H9 (cell line): ENCODE results near the gene JAK1. TPM values are rescaled to one million over a fixed set of nuclear protein-coding genes. Genes with fewer than 3 reads are reported as not detected.
A peak's percentile ranks its signal among the peaks of the same experiment; 100 is the strongest.
"Not testable (repeated sequence)": the region's sequence is repeated elsewhere in the genome, so short reads cannot be mapped to it uniquely, and the experiment has no call there.

Experiments
- DNase-seq: peaks from one replicate; pipeline ENCODE4 v3.0.0-alpha.2; 2017
- H2AFZ ChIP-seq: one replicate; pipeline ENCODE4 v1.6.1; 2013; ENCODE audit warnings: mild to moderate bottlenecking, low read length, control low read depth, moderate library complexity
- H2AK5ac ChIP-seq: 2 replicates; pipeline ENCODE4 v1.6.1; 2013; ENCODE audit warnings: low read length, control low read depth, mixed read lengths; ENCODE audit not compliant: insufficient read length
- H2BK120ac ChIP-seq: one replicate; pipeline ENCODE4 v1.6.1; 2013; ENCODE audit warnings: low read depth, mild to moderate bottlenecking, low read length, control low read depth, inconsistent platforms; ENCODE audit not compliant: poor library complexity, severe bottlenecking
- H2BK12ac ChIP-seq: 2 replicates; pipeline ENCODE4 v1.6.1; 2013; ENCODE audit warnings: low read length, control low read depth, mixed read lengths, low read depth; ENCODE audit not compliant: insufficient read length
- H2BK15ac ChIP-seq: 2 replicates; pipeline ENCODE4 v1.6.1; 2013; ENCODE audit warnings: low read depth, low read length, control low read depth
- H2BK20ac ChIP-seq: one replicate; pipeline ENCODE4 v1.6.1; 2013; ENCODE audit warnings: low read depth, mild to moderate bottlenecking, low read length, control low read depth, inconsistent platforms; ENCODE audit not compliant: poor library complexity, severe bottlenecking
- H2BK5ac ChIP-seq: 2 replicates; pipeline ENCODE4 v1.6.1; 2013; ENCODE audit warnings: low read length, control low read depth, mixed read lengths; ENCODE audit not compliant: insufficient read length
- H3K14ac ChIP-seq: 2 replicates; pipeline ENCODE4 v1.6.1; 2013; ENCODE audit warnings: low read length, control low read depth; ENCODE audit not compliant: insufficient read depth
- H3K18ac ChIP-seq: 2 replicates; pipeline ENCODE4 v1.6.1; 2013; ENCODE audit warnings: low read depth, mild to moderate bottlenecking, mixed read lengths, low read length, control low read depth; ENCODE audit not compliant: insufficient read length
- H3K23ac ChIP-seq: 2 replicates; pipeline ENCODE4 v1.6.1; 2013; ENCODE audit warnings: low read length, control low read depth, mixed read lengths, low read depth; ENCODE audit not compliant: insufficient read length
- H3K23me2 ChIP-seq: 2 replicates; pipeline ENCODE4 v1.6.1; 2013; ENCODE audit warnings: low read depth, mild to moderate bottlenecking, mixed read lengths, low read length, control low read depth; ENCODE audit not compliant: insufficient read length, poor library complexity, severe bottlenecking
- H3K27ac ChIP-seq: 2 replicates; pipeline ENCODE4 v1.5.1; 2013; ENCODE audit warnings: low read length, control low read depth, mixed read lengths, low read depth; ENCODE audit not compliant: insufficient read length
- H3K27me3 ChIP-seq: 2 replicates; pipeline ENCODE4 v1.6.1; 2013; ENCODE audit warnings: low read length, control low read depth, inconsistent platforms; ENCODE audit not compliant: insufficient read depth
- H3K4ac ChIP-seq: 2 replicates; pipeline ENCODE4 v1.6.1; 2013; ENCODE audit warnings: low read depth, mild to moderate bottlenecking, control low read depth, inconsistent platforms, low read length, moderate library complexity
- H3K4me1 ChIP-seq: 2 replicates; pipeline ENCODE4 v1.6.1; 2013; ENCODE audit warnings: low read length, control low read depth, inconsistent platforms; ENCODE audit not compliant: insufficient read depth
- H3K4me2 ChIP-seq: 2 replicates; pipeline ENCODE4 v1.6.1; 2013; ENCODE audit warnings: low read length, control low read depth, mixed read lengths; ENCODE audit not compliant: insufficient read length, insufficient read depth
- H3K56ac ChIP-seq: 2 replicates; pipeline ENCODE4 v1.6.1; 2013; ENCODE audit warnings: low read depth, mild to moderate bottlenecking, mixed read lengths, low read length, control low read depth; ENCODE audit not compliant: insufficient read length
- H3K79me1 ChIP-seq: 2 replicates; pipeline ENCODE4 v1.6.1; 2013; ENCODE audit warnings: low read depth, mild to moderate bottlenecking, moderate library complexity, low read length, control low read depth, inconsistent platforms; ENCODE audit not compliant: insufficient read depth, poor library complexity, severe bottlenecking
- H3K79me2 ChIP-seq: 2 replicates; pipeline ENCODE4 v1.6.1; 2013; ENCODE audit warnings: low read length, control low read depth, inconsistent platforms; ENCODE audit not compliant: insufficient read depth
- H3K9ac ChIP-seq: 2 replicates; pipeline ENCODE4 v1.6.1; 2013; ENCODE audit warnings: low read length, control low read depth, mixed read lengths; ENCODE audit not compliant: insufficient read length; ENCODE audit errors: extremely low read depth
- H3K9me3 ChIP-seq: one replicate; pipeline ENCODE4 v1.6.1; 2013; ENCODE audit warnings: low read depth, low read length, inconsistent platforms; ENCODE audit not compliant: control insufficient read depth
- H3T11ph ChIP-seq: one replicate; pipeline ENCODE4 v1.6.1; 2013; ENCODE audit warnings: mild to moderate bottlenecking, low read length, control low read depth, inconsistent platforms
- H4K20me1 ChIP-seq: one replicate; pipeline ENCODE4 v1.6.1; 2013; ENCODE audit not compliant: control insufficient read depth, insufficient read length, insufficient read depth
- H4K5ac ChIP-seq: 2 replicates; pipeline ENCODE4 v1.6.1; 2013; ENCODE audit warnings: low read depth, mild to moderate bottlenecking, mixed read lengths, low read length, control low read depth; ENCODE audit not compliant: insufficient read length
- H4K8ac ChIP-seq: replicated peaks from 2 replicates; pipeline ENCODE4 v1.6.1; 2013; ENCODE audit warnings: low read length, control low read depth, mixed read lengths, low read depth; ENCODE audit not compliant: insufficient read length
- H4K91ac ChIP-seq: 2 replicates; pipeline ENCODE4 v1.6.1; 2013; ENCODE audit warnings: low read depth, mild to moderate bottlenecking, moderate library complexity, mixed read lengths, low read length, control low read depth; ENCODE audit not compliant: insufficient read length
- H3K27ac Mint-ChIP-seq, 3 experiments: 2 replicates in 2 of 3; 3 replicates in 1 of 3; pipeline ENCODE4 v1.8.0; 2020 to 2021; ENCODE audit warnings: mixed read lengths in 3 of 3, mild to moderate bottlenecking in 1 of 3, moderate library complexity in 1 of 3
- H3K27me3 Mint-ChIP-seq: 2 replicates; pipeline ENCODE4 v1.8.0; 2021; ENCODE audit warnings: low read depth, mild to moderate bottlenecking, moderate library complexity, mixed read lengths
- H3K36me3 Mint-ChIP-seq, 3 experiments: 2 replicates in 2 of 3; 3 replicates in 1 of 3; pipeline ENCODE4 v1.8.0; 2020 to 2021; ENCODE audit warnings: low read depth in 3 of 3, mixed read lengths in 3 of 3; ENCODE audit not compliant: insufficient read depth in 1 of 3
- H3K4me1 Mint-ChIP-seq, 2 experiments: 2 replicates each; pipeline ENCODE4 v1.8.0; 2020; ENCODE audit warnings: mixed read lengths in 2 of 2
- H3K4me3 Mint-ChIP-seq, 2 experiments: 2 replicates in 1 of 2; 3 replicates in 1 of 2; pipeline ENCODE4 v1.8.0; 2020 to 2021; ENCODE audit warnings: mild to moderate bottlenecking in 2 of 2, mixed read lengths in 2 of 2, moderate library complexity in 1 of 2
- H3K9me3 Mint-ChIP-seq, 2 experiments: 2 replicates in 1 of 2; 3 replicates in 1 of 2; pipeline ENCODE4 v1.8.0; 2020; ENCODE audit warnings: mild to moderate bottlenecking in 2 of 2, mixed read lengths in 2 of 2, moderate library complexity in 1 of 2
- CTCF ChIP-seq: fragments of 200-600 bp; sonication (generic); conservative IDR thresholded peaks from 3 replicates; pipeline ENCODE4 v1.8.0; 2021; ENCODE audit warnings: antibody characterized with exemption, mild to moderate bottlenecking
- WGBS: extraction: QIAGEN DNeasy Blood & Tissue Kit; methylation state at CpG from one replicate; pipeline ENCODE4 v1.1.7; 2013; ENCODE audit warnings: missing lambda C conversion rate, low lambda C conversion rate, mixed read lengths; ENCODE audit not compliant: insufficient read length; ENCODE audit errors: extremely low coverage; 5-methylcytosine and 5-hydroxymethylcytosine counted together
- total RNA-seq: library from RNA; stranded (reverse); gene quantifications from 2 replicates; pipeline ENCODE4 v1.2.1, GENCODE V29; 2021

JAK1 gene
- total RNA-seq, 1 experiment from 2014 or later = 12.8 TPM

DNA sequence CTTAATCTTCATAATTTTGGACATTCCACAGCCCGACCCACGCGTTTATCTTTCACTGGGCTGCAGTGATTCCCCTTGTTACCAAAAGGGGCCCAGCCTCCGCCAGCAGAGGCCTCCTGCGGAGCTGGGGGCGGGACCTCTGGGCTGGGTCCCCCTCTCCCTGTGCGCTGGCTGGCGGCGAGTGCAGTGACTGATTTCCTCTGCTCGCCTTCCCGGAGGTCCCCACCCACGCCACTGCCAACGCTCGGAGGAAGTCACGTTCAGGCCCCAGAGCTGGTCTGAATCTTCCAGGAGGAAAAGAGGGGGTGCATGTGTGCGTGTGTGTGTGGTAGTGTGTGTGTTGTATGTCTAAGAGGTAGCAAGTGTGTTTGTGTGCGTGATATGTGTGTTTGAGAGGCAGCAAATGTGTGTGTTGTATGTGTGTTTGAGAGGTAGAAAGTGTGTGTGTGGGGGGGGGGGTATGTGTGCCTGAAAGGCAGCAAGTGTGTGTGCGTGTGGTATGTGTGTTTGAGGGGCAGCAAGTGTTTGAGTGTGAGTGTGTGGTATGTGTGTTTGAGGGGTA lies 35.0 kb upstream of the JAK1 start:
- peaks cover 15 to 18% of the 10 kb centered on the region in 2 experiments for H3K4me1 Mint-ChIP-seq
- H4K8ac ChIP-seq = no peak overlapping the region
- H2BK15ac ChIP-seq = no peak overlapping the region
- H4K20me1 ChIP-seq = no peaks in the 10 kb centered on the region
- H3K23me2 ChIP-seq = peaks cover 6% of the 10 kb centered on the region
- H4K5ac ChIP-seq = no peak overlapping the region
- no peaks in the 10 kb centered on the region; the same call in 1 of the 2 replicates for H3K4me1 ChIP-seq
- H2BK120ac ChIP-seq = no peak overlapping the region
- H2BK20ac ChIP-seq = no peak overlapping the region
- no peak overlapping the region for H3T11ph ChIP-seq
- peaks cover 15 to 27% (median 18%) of the 10 kb centered on the region in 3 experiments for H3K36me3 Mint-ChIP-seq
- no peak overlapping the region for H2AFZ ChIP-seq
- H3K4me3 Mint-ChIP-seq = peak overlapping the region; percentile 63 to 78
- peaks cover 63% of the 10 kb centered on the region for H3K27me3 Mint-ChIP-seq
- peaks cover 22% of the 10 kb centered on the region; the same call in 1 of the 2 replicates for H3K27me3 ChIP-seq
- TF ChIP-seq CTCF = peak; percentile 20; the same call in 1 of the 3 replicates
- H3K9ac ChIP-seq = no peak overlapping the region
- H3K4me2 ChIP-seq = peak overlapping the region; percentile 42
- no peaks in the 10 kb centered on the region for H3K79me1 ChIP-seq
- H3K27ac Mint-ChIP-seq = no peak overlapping the region
- no peaks in the 10 kb centered on the region for H3K79me2 ChIP-seq
- H3K56ac ChIP-seq = no peak overlapping the region
- H3K14ac ChIP-seq = no peak overlapping the region
- WGBS = 100% methylated on average over 1 of the region's 18 CpGs
- H3K27ac ChIP-seq = no peak overlapping the region
- H3K9me3 Mint-ChIP-seq = peaks cover 19 to 27% of the 10 kb centered on the region in 2 experiments
- H3K9me3 ChIP-seq = no peaks in the 10 kb centered on the region
- H2BK5ac ChIP-seq = no peak overlapping the region
- no peak overlapping the region for H2BK12ac ChIP-seq
- H3K4ac ChIP-seq = no peak overlapping the region
- no peak overlapping the region for H4K91ac ChIP-seq
- H2AK5ac ChIP-seq = no peak overlapping the region
- no peak overlapping the region for H3K23ac ChIP-seq
- DNase-seq = peak; percentile 67
- no peak overlapping the region for H3K18ac ChIP-seq

GRCh38 chr1:64998425-64998948 lies 32.1 kb upstream of the JAK1 start:
- not testable (repeated sequence) for H2AFZ ChIP-seq, H2BK5ac ChIP-seq, H3K79me1 ChIP-seq, H4K5ac ChIP-seq, H4K8ac ChIP-seq, H3K4me2 ChIP-seq, H4K91ac ChIP-seq, H3T11ph ChIP-seq, H3K23me2 ChIP-seq, H3K27ac ChIP-seq, H4K20me1 ChIP-seq, H3K27ac Mint-ChIP-seq, H2AK5ac ChIP-seq, H3K4ac ChIP-seq, DNase-seq, H3K4me1 ChIP-seq, H3K9ac ChIP-seq, H3K18ac ChIP-seq, H3K9me3 ChIP-seq, H2BK20ac ChIP-seq, H3K14ac ChIP-seq, H3K4me3 Mint-ChIP-seq, H2BK120ac ChIP-seq, H3K23ac ChIP-seq, H3K79me2 ChIP-seq, H2BK12ac ChIP-seq, H2BK15ac ChIP-seq, H3K56ac ChIP-seq
- Mint-ChIP-seq H3K9me3 (peaks cover 19 to 27% of the 10 kb centered on the region in 2 experiments), H3K4me1 (peaks cover 18 to 20% of the 10 kb centered on the region in 2 experiments), H3K36me3 (peaks cover 15 to 27% (median 18%) of the 10 kb centered on the region in 3 experiments), H3K27me3 (peaks cover 41% of the 10 kb centered on the region)
- WGBS = no CpG with 5 or more reads among the region's 4 CpGs
- peaks cover 15% of the 10 kb centered on the region; the same call in 1 of the 2 replicates for H3K27me3 ChIP-seq
